IMR-90 (cell line): ENCODE results near the gene NFE2L2. TPM values are rescaled to one million over a fixed set of nuclear protein-coding genes. Genes with fewer than 3 reads are reported as not detected.
A peak's percentile ranks its signal among the peaks of the same experiment; 100 is the strongest.
"Not testable (repeated sequence)": the region's sequence is repeated elsewhere in the genome, so short reads cannot be mapped to it uniquely, and the experiment has no call there.

Experiments
- ATAC-seq: fragments of 200-7000 bp; cut with Tn5 transposase; 2 replicates; pipeline ENCODE4 v1.9.1; 2020; ENCODE audit warnings: low read depth, mild to moderate bottlenecking, moderate library complexity
- BruUV-seq: library from RNA; stranded (reverse); fragments of 400-500 nt; replicated peaks from 2 replicates; lab custom pipeline; 2021; lab: Mats Ljungman, UMichigan
- CTCF ChIA-PET: fragments of 300-600 bp; formaldehyde crosslinking; extraction: SDS; loops from one replicate; lab custom pipeline; 2021; ENCODE audit warnings: antibody characterized with exemption; lab: Yijun Ruan, JAX
- POLR2A ChIA-PET: fragments of 300-600 bp; sonication (Branson Sonifier 250); formaldehyde crosslinking; loops from one replicate; lab custom pipeline; 2022; ENCODE audit warnings: antibody characterized with exemption; ENCODE audit not compliant: unreplicated experiment; lab: Charles Lee
- DNase-seq: peaks from one replicate; pipeline ENCODE4 v3.0.0; 2013
- H2AFZ ChIP-seq: replicated peaks from 2 replicates; pipeline ENCODE3; 2013; ENCODE audit warnings: low read length, mild to moderate bottlenecking; ENCODE audit not compliant: poor library complexity
- H2AK5ac ChIP-seq: 2 replicates; pipeline ENCODE4 v1.6.1; 2013; ENCODE audit warnings: low read depth, low read length, inconsistent platforms
- H2AK9ac ChIP-seq: replicated peaks from 2 replicates; pipeline ENCODE3; 2013; ENCODE audit warnings: mild to moderate bottlenecking, low read depth, low read length, moderate library complexity; ENCODE audit not compliant: poor library complexity
- H2BK120ac ChIP-seq: 2 replicates; pipeline ENCODE4 v1.6.1; 2013; ENCODE audit warnings: low read depth, low read length, inconsistent platforms
- H2BK15ac ChIP-seq: 3 replicates; pipeline ENCODE4 v1.6.1; 2013; ENCODE audit warnings: low read depth, low read length, inconsistent platforms
- H2BK20ac ChIP-seq: 2 replicates; pipeline ENCODE4 v1.6.1; 2013; ENCODE audit warnings: low read depth, mild to moderate bottlenecking, inconsistent platforms, low read length, moderate library complexity
- H2BK5ac ChIP-seq: 2 replicates; pipeline ENCODE4 v1.6.1; 2013; ENCODE audit warnings: mild to moderate bottlenecking, low read depth, low read length, inconsistent platforms; ENCODE audit not compliant: poor library complexity, severe bottlenecking
- H3K14ac ChIP-seq: replicated peaks from 2 replicates; pipeline ENCODE4 v1.6.1; 2013; ENCODE audit warnings: low read depth, low read length, inconsistent platforms
- H3K18ac ChIP-seq: 2 replicates; pipeline ENCODE4 v1.6.1; 2013; ENCODE audit warnings: low read depth, low read length, control low read depth
- H3K23ac ChIP-seq: 2 replicates; pipeline ENCODE4 v1.6.1; 2013; ENCODE audit warnings: low read depth, low read length, inconsistent platforms
- H3K27ac ChIP-seq: 2 replicates; pipeline ENCODE4 v1.5.1; 2013; ENCODE audit warnings: mild to moderate bottlenecking, control low read depth, low read length; ENCODE audit not compliant: insufficient read depth
- H3K27me3 ChIP-seq: 2 replicates; pipeline ENCODE4 v1.6.1; 2013; ENCODE audit warnings: low read length; ENCODE audit not compliant: control insufficient read depth, insufficient read depth
- H3K36me3 ChIP-seq: 2 replicates; pipeline ENCODE4 v1.6.1; 2013; ENCODE audit warnings: low read length, mixed read lengths; ENCODE audit not compliant: control insufficient read depth, insufficient read depth
- H3K4ac ChIP-seq: 2 replicates; pipeline ENCODE4 v1.6.1; 2013; ENCODE audit warnings: low read depth, low read length, inconsistent platforms
- H3K4me1 ChIP-seq: 2 replicates; pipeline ENCODE4 v1.6.1; 2013; ENCODE audit warnings: low read length, mixed read lengths; ENCODE audit not compliant: control insufficient read depth, insufficient read depth
- H3K4me2 ChIP-seq: 2 replicates; pipeline ENCODE4 v1.6.1; 2013; ENCODE audit warnings: low read depth, mild to moderate bottlenecking, control low read depth, low read length, moderate library complexity
- H3K4me3 ChIP-seq: 2 replicates; pipeline ENCODE4 v1.5.1; 2013; ENCODE audit warnings: low read depth, mild to moderate bottlenecking, control low read depth, low read length, moderate library complexity; ENCODE audit not compliant: insufficient read depth
- H3K56ac ChIP-seq: 2 replicates; pipeline ENCODE4 v1.6.1; 2013; ENCODE audit warnings: low read length, inconsistent platforms; ENCODE audit not compliant: insufficient read depth; ENCODE audit errors: extremely low read depth
- H3K79me1 ChIP-seq, 2 experiments: 2 replicates each; pipeline ENCODE4 v1.6.1; 2013; ENCODE audit warnings: low read length in 2 of 2, inconsistent platforms in 1 of 2, low read depth in 1 of 2
- H3K9ac ChIP-seq: 2 replicates; pipeline ENCODE4 v1.6.1; 2013; ENCODE audit warnings: low read depth, low read length, control low read depth
- H3K9me1 ChIP-seq: 2 replicates; pipeline ENCODE4 v1.6.1; 2013; ENCODE audit warnings: low read length, inconsistent platforms; ENCODE audit not compliant: insufficient read depth
- H3K9me3 ChIP-seq: 2 replicates; pipeline ENCODE4 v1.6.1; 2013; ENCODE audit warnings: low read length; ENCODE audit not compliant: control insufficient read depth, insufficient read depth
- H4K20me1 ChIP-seq: 2 replicates; pipeline ENCODE4 v1.6.1; 2013; ENCODE audit warnings: low read length, inconsistent platforms; ENCODE audit not compliant: insufficient read depth
- H4K5ac ChIP-seq: 2 replicates; pipeline ENCODE4 v1.6.1; 2013; ENCODE audit warnings: mild to moderate bottlenecking, low read depth, low read length, control low read depth
- H4K8ac ChIP-seq, 2 experiments: 2 replicates each; pipeline ENCODE4 v1.6.1; 2013; ENCODE audit warnings: low read depth in 2 of 2, low read length in 2 of 2, control low read depth in 1 of 2, inconsistent platforms in 1 of 2
- H4K91ac ChIP-seq: 2 replicates; pipeline ENCODE4 v1.6.1; 2013; ENCODE audit warnings: low read depth, low read length, inconsistent platforms; ENCODE audit not compliant: insufficient read depth
- CEBPB ChIP-seq: IDR thresholded peaks from 2 replicates; pipeline ENCODE4 v1.6.1; 2012; ENCODE audit warnings: low read depth, low read length, improper control_type of control experiment
- USF2 ChIP-seq: fragments of 150-350 bp; IDR thresholded peaks from 2 replicates; pipeline ENCODE4 v1.6.1; 2017; ENCODE audit warnings: mild to moderate bottlenecking, antibody characterized with exemption, low read length, low read depth
- WGBS, 2 experiments: methylation state at CpG; one replicate each; pipeline versions ENCODE4 v1.1.5 to v1.1.7; 2013; ENCODE audit warnings: missing lambda C conversion rate in 2 of 2; ENCODE audit not compliant: insufficient read length in 1 of 2; ENCODE audit errors: extremely low coverage in 2 of 2; 5-methylcytosine and 5-hydroxymethylcytosine counted together
- dilution Hi-C: fragments of 300-500 bp; cut with HindIII; formaldehyde crosslinking; loops from one replicate; pipeline ENCODE4 v1.14.3; 2018; ENCODE audit warnings: low sequenced_read_pairs; ENCODE audit not compliant: unreplicated experiment
- in situ Hi-C: fragments of 300-500 bp; cut with MboI; formaldehyde crosslinking; loops from 3 replicates; pipeline ENCODE4 v1.14.3; 2019; ENCODE audit warnings: low sequenced_read_pairs, inconsistent platforms, mixed read lengths
- intact Hi-C: fragments of 100-400 bp; cut with micrococcal nuclease; formaldehyde crosslinking; loops from 2 replicates; pipeline ENCODE4 v1.10.0; 2022
- polyA plus RNA-seq, 3 experiments: library from polyadenylated mRNA; depleted of rRNA; stranded (reverse); fragments of >200 nt; gene quantifications; 2 replicates each; pipeline ENCODE4 v1.2.3, GENCODE V29; 2012; ENCODE audit warnings: low replicate concordance in 1 of 3
- total RNA-seq: library from RNA; depleted of rRNA; stranded (reverse); fragments of >200 nt; gene quantifications from 2 replicates; pipeline ENCODE4 v1.2.3, GENCODE V29; 2012

NFE2L2 gene
- total and polyA plus RNA-seq, 2 of the 4 experiments (the other 2 are of a cell fraction): 72.7 to 83.5 TPM

DNA sequence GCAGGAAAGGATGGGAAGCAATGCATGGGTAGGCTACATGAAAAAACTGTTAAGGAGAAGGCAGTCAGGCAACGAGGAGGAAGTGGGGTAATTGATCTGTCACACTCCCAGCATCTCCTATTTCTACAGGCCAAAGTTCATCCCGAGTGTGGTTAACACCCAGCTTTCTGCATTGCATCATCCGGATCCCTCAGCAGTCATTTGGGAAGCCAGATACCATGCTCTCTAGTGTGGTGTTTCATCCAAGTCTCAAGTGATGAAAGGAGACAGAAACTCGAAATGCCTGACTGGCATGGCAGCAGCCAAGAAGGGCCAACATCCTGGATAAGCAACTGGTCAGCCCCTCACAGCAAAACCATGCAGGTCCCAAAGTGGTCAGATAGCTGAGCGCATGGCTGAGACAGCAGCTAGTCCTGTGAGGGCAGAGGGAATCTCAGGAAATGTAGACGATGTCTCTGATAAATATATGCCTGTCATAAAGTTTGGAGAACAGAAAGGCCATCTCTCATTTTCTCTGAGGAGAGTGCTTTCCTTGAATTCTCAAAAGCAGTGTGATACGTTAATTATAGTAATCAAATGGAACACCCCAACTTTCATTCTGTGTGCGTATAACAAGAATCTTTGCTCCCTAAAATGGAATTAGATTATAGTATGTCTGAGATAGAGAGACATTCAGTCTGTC, 76.8 kb downstream of the NFE2L2 start:
- no peaks in the 10 kb centered on the region for H3K36me3 ChIP-seq
- in situ Hi-C loops (no loop called here), intact Hi-C loops (no loop called here), dilution Hi-C loops (no loop called here)
- no peaks in the 10 kb centered on the region for H4K20me1 ChIP-seq
- no peak overlapping the region for H3K9ac ChIP-seq
- peaks cover 2% of the 10 kb centered on the region; the same call in 1 of the 2 replicates for H3K27me3 ChIP-seq
- peaks cover 4% of the 10 kb centered on the region; the same call in 1 of the 2 replicates for H3K4me1 ChIP-seq
- H3K23ac ChIP-seq: peak overlapping the region; percentile 84
- H2AK9ac ChIP-seq: peak overlapping the region; percentile 6
- H3K9me1 ChIP-seq: peaks cover 3% of the 10 kb centered on the region
- H2AFZ ChIP-seq: peak overlapping the region; percentile 54
- H4K5ac ChIP-seq: no peak overlapping the region
- no peak overlapping the region for H2AK5ac ChIP-seq
- no TSS peak for BruUV-seq
- H2BK5ac ChIP-seq: no peak overlapping the region
- no peaks in the 10 kb centered on the region for H3K79me1 ChIP-seq
- H3K27ac ChIP-seq: no peak overlapping the region
- no peaks in the 10 kb centered on the region for H3K9me3 ChIP-seq
- H2BK120ac ChIP-seq: peak overlapping the region; percentile 16
- H3K18ac ChIP-seq: no peak overlapping the region
- CTCF ChIA-PET: no interaction called here
- no peak overlapping the region for H3K14ac ChIP-seq
- no peak overlapping the region for H3K4me2 ChIP-seq
- 40% methylated on average over 2 of the region's 8 CpGs; no CpG with 5 or more reads in 1 of the 2 experiments for WGBS, 2 experiments
- no peak overlapping the region for H3K56ac ChIP-seq
- POLR2A ChIA-PET: no interaction called here
- 0 out of 2 replicates have a peak overlapping the region, but pooled peaks have one; percentile 40 for H3K4ac ChIP-seq
- TF ChIP-seq USF2 (no peak), CEBPB (peak; percentile 71)
- no peak overlapping the region for H3K4me3 ChIP-seq
- DNase-seq (peak; percentile 46), ATAC-seq (peak; percentile 73)
- peak overlapping the region in 1 of 2 experiments; percentile 36; a peak in 2 of 4 replicates for H4K8ac ChIP-seq
- H4K91ac ChIP-seq: peak overlapping the region; percentile 5; the same call in 1 of the 2 replicates
- no peak overlapping the region; the same call in 2 of the 3 replicates for H2BK15ac ChIP-seq
- H2BK20ac ChIP-seq: peak overlapping the region; percentile 54

- H3K36me3 ChIP-seq, H4K91ac ChIP-seq, H2AFZ ChIP-seq, H2BK15ac ChIP-seq, intact Hi-C loops, H2AK9ac ChIP-seq, H4K5ac ChIP-seq, H3K79me1 ChIP-seq, H3K27ac ChIP-seq, H4K8ac ChIP-seq, H3K56ac ChIP-seq, H3K4me1 ChIP-seq, H3K4me2 ChIP-seq, H2BK120ac ChIP-seq, dilution Hi-C loops, ATAC-seq, H3K9me1 ChIP-seq, POLR2A ChIA-PET, H4K20me1 ChIP-seq, H3K27me3 ChIP-seq, BruUV-seq, H3K18ac ChIP-seq, H3K9ac ChIP-seq, H3K23ac ChIP-seq, H2AK5ac ChIP-seq, H3K14ac ChIP-seq, H3K4ac ChIP-seq, H3K9me3 ChIP-seq, in situ Hi-C loops, DNase-seq, H2BK20ac ChIP-seq, H2BK5ac ChIP-seq, H3K4me3 ChIP-seq: not testable (repeated sequence)
- no CpG with 5 or more reads among the region's 7 CpGs for WGBS, 2 experiments
- CTCF ChIA-PET: interaction anchor here (1.1 kb wide), 1 partner anchor 21 kb away, joined by 4 read pairs; no protein-coding TSS in a partner anchor
These were observed 78.5 kb downstream of the NFE2L2 start for GRCh38 chr2:177186038-177186437.
